Urinary bladder (tissue), 4 donors: ENCODE measurements around the gene REG3G. TPM values are rescaled to one million over a fixed set of nuclear protein-coding genes. Genes with fewer than 3 reads are reported as not detected.
A peak's percentile ranks its signal among the peaks of the same experiment; 100 is the strongest.
"Not testable (repeated sequence)": the region's sequence is repeated elsewhere in the genome, so short reads cannot be mapped to it uniquely, and the experiment has no call there.

Experiments
- DNase-seq: peaks from one replicate; pipeline ENCODE4 v3.0.0-alpha.2; 2015; ENCODE audit errors: extremely low spot score
- H3K27ac ChIP-seq: one replicate; pipeline ENCODE4 v1.5.1; 2013; ENCODE audit warnings: low read depth, mild to moderate bottlenecking, moderate library complexity
- H3K36me3 ChIP-seq: one replicate; pipeline ENCODE4 v1.6.1; 2013; ENCODE audit warnings: mild to moderate bottlenecking, moderate library complexity; ENCODE audit not compliant: insufficient read depth
- H3K4me1 ChIP-seq: one replicate; pipeline ENCODE4 v1.6.1; 2013; ENCODE audit warnings: mild to moderate bottlenecking, moderate library complexity; ENCODE audit not compliant: insufficient read depth
- H3K4me3 ChIP-seq: one replicate; pipeline ENCODE4 v1.5.1; 2013; ENCODE audit warnings: low read depth, low read length
- WGBS: extraction: QIAGEN DNeasy Blood & Tissue Kit; methylation state at CpG from one replicate; pipeline ENCODE4 v1.1.7; 2013; 5-methylcytosine and 5-hydroxymethylcytosine counted together
- polyA plus RNA-seq: library from polyadenylated mRNA; stranded (reverse); fragments of 200-250 nt; gene quantifications from one replicate; pipeline ENCODE4 v1.2.3, GENCODE V29; 2013
- total RNA-seq: library from RNA; depleted of rRNA; stranded (reverse); fragments of >200 nt; gene quantifications from one replicate; pipeline ENCODE4 v1.2.3, GENCODE V29; 2014
- donor health status: healthy with polysubstance abuse.
- donor health status: healthy.

REG3G gene
- total and polyA plus RNA-seq, 2 donors = 0.30 TPM; not detected in 1

DNA sequence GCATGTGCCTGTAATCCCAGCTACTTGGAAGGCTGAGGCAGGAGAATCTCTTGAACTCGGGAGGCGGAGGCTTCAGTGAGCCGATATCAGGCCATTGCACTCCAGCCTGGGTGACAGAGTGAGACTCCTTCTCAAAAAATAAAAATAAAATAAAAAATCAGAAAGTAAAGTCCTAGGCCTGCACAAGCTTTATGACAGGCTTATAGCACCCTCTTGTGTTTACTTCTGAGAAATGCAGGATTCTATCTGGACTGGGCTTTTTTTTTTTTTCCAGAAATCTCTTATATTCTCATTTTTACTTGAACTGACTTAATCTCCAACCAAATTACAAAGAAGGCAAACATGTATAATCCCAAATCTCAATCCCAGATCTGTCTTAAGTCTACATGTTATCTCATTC lies 26.1 kb upstream of the REG3G start:
- H3K4me3 ChIP-seq = no peak overlapping the region
- no peaks in the 10 kb centered on the region for H3K36me3 ChIP-seq
- peak; percentile 15 for DNase-seq
- H3K4me1 ChIP-seq = no peaks in the 10 kb centered on the region
- no peak overlapping the region for H3K27ac ChIP-seq
- 56% methylated on average over 3 of the region's 3 CpGs for WGBS

- Histone ChIP-seq H3K4me3 (no peak overlapping the region), H3K27ac (no peak overlapping the region), H3K4me1 (no peaks in the 10 kb centered on the region), H3K36me3 (no peaks in the 10 kb centered on the region)
- no peak for DNase-seq
- 64% methylated on average over 4 of the region's 4 CpGs for WGBS
Observed at GRCh38 chr2:79000008-79000576, 25.4 kb upstream of the REG3G start.

- H3K4me1 ChIP-seq = no peaks in the 10 kb centered on the region
- H3K36me3 ChIP-seq = no peaks in the 10 kb centered on the region
- H3K27ac ChIP-seq = no peak overlapping the region
- 90% methylated on average over 1 of the region's 1 CpG for WGBS
- no peak for DNase-seq
- no peak overlapping the region for H3K4me3 ChIP-seq
Observed at GRCh38 chr2:79001285-79001684, 24.2 kb upstream of the REG3G start.

DNA sequence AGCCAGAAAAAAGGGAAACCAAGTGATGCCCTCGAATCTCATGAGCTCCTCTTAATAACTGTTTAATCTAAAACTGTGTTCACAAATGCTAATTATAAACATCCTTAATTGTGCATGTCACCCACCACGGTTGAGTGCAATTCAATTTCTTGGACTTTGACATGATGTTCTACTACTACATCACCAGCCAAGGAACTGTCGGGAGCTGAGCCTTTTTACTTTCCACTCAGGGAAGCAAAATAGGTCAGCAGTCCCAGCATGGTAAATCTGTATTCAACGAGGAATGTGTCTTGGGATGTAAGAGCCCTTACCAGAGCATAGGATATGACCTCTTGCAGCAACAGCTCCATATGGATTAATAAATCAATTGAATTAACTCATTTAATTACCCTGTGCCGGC lies 20.8 kb upstream of the REG3G start:
- Histone ChIP-seq H3K36me3 (no peaks in the 10 kb centered on the region), H3K4me1 (no peaks in the 10 kb centered on the region), H3K4me3 (no peak overlapping the region), H3K27ac (no peak overlapping the region)
- no peak for DNase-seq
- 35% methylated on average over 5 of the region's 5 CpGs for WGBS

GRCh38 chr2:79005216-79005615 lies 20.3 kb upstream of the REG3G start:
- H3K27ac ChIP-seq = no peak overlapping the region
- H3K4me3 ChIP-seq = no peak overlapping the region
- 43% methylated on average over 3 of the region's 3 CpGs for WGBS
- DNase-seq = no peak
- H3K36me3 ChIP-seq = no peaks in the 10 kb centered on the region
- no peaks in the 10 kb centered on the region for H3K4me1 ChIP-seq

DNA sequence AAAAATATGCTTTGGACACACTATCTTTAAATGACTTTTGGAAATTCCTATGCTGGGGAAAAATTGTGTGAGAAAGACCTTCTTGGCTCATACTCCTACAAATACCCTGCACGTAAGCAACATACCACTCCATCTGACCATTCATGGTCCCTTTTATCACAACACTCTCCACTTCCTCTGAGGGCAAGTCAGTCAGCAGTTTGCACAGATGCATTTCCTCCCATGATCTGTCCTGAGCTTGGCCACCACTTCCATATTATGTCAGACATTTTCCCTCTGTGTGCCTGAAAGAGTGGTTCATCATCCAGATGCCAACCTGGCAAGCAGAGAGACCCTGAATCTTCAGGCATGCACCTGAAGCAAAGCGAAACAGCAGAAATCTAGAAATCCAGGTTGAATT lies 16.1 kb upstream of the REG3G start:
- WGBS = 78% methylated on average over 2 of the region's 2 CpGs
- DNase-seq = no peak
- no peaks in the 10 kb centered on the region for H3K36me3 ChIP-seq
- no peak overlapping the region for H3K27ac ChIP-seq
- H3K4me1 ChIP-seq = no peaks in the 10 kb centered on the region
- H3K4me3 ChIP-seq = no peak overlapping the region

GRCh38 chr2:79011496-79011895 lies 14.0 kb upstream of the REG3G start:
- Histone ChIP-seq H3K4me3 (no peak overlapping the region), H3K27ac (no peak overlapping the region), H3K4me1 (no peaks in the 10 kb centered on the region), H3K36me3 (no peaks in the 10 kb centered on the region)
- DNase-seq = no peak
- WGBS = 79% methylated on average over 4 of the region's 4 CpGs

GRCh38 chr2:79013629-79014028 lies 11.9 kb upstream of the REG3G start:
- 53% methylated on average over 6 of the region's 6 CpGs for WGBS
- Histone ChIP-seq H3K4me1 (no peaks in the 10 kb centered on the region), H3K27ac (no peak overlapping the region), H3K36me3 (no peaks in the 10 kb centered on the region), H3K4me3 (no peak overlapping the region)
- DNase-seq = no peak

GRCh38 chr2:79016342-79016741 lies 9.2 kb upstream of the REG3G start:
- Histone ChIP-seq H3K36me3 (no peaks in the 10 kb centered on the region), H3K4me3 (no peak overlapping the region), H3K4me1 (no peaks in the 10 kb centered on the region), H3K27ac (no peak overlapping the region)
- WGBS = 65% methylated on average over 4 of the region's 4 CpGs
- no peak for DNase-seq

DNA sequence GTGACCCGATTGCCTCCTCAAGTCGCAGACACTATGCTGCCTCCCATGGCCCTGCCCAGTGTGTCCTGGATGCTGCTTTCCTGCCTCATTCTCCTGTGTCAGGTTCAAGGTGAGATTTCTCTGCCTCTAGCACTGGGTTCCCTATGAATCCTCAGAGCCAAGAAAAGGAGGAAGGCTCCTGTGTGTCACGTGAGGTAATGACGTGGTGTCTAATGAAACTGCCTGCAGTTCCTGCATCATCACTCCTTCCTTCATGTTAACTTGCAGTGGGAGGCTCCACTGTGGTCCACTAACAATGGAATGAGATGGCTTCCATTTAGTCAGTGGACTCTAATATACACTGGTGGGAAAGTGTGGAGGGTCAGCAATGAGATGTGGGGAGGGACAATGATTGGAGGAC lies 559 bp downstream of the REG3G start:
- WGBS = 77% methylated on average over 4 of the region's 4 CpGs
- no peak for DNase-seq
- no peaks in the 10 kb centered on the region for H3K4me1 ChIP-seq

GRCh38 chr2:79039944-79040343 lies 14.4 kb downstream of the REG3G start:
- Histone ChIP-seq H3K4me3 (no peak overlapping the region), H3K4me1 (no peaks in the 10 kb centered on the region), H3K27ac (no peak overlapping the region), H3K36me3 (no peaks in the 10 kb centered on the region)
- no peak for DNase-seq
- WGBS = 71% methylated on average over 3 of the region's 3 CpGs

More for the DNA sequence above, 559 bp downstream of the REG3G start:
- no peak overlapping the region for H3K4me3 ChIP-seq
- no peaks in the 10 kb centered on the region for H3K36me3 ChIP-seq
- no peak overlapping the region for H3K27ac ChIP-seq

- H3K36me3 ChIP-seq = no peaks in the 10 kb centered on the region
- H3K4me3 ChIP-seq = no peak overlapping the region
- no peak for DNase-seq
- H3K4me1 ChIP-seq = no peaks in the 10 kb centered on the region
- 5% methylated on average over 1 of the region's 1 CpG for WGBS
- no peak overlapping the region for H3K27ac ChIP-seq
Observed at GRCh38 chr2:79041032-79041448, 15.5 kb downstream of the REG3G start.

DNA sequence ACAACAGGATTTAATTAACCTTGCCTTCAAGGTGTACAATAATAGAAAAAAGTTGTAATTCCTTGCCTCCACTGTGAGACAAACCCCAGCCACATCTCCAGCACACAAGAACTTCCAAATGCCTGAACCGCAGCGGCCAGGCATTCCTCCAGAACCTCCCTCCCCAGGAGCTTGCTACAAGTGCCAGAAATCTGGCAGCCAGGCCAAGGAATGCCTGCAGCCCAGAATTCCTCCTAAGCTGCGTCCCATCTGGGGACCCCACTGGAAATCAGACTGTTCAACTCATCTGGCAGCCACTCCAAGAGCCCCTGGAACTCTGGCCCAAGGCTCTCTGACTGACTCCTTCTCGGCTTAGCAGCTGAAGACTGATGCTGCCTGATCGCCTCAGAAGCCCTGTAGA lies 28.0 kb downstream of the REG3G start:
- 30% methylated on average over 5 of the region's 5 CpGs for WGBS
- not testable (repeated sequence) for H3K4me3 ChIP-seq, H3K36me3 ChIP-seq, DNase-seq, H3K27ac ChIP-seq, H3K4me1 ChIP-seq

DNA sequence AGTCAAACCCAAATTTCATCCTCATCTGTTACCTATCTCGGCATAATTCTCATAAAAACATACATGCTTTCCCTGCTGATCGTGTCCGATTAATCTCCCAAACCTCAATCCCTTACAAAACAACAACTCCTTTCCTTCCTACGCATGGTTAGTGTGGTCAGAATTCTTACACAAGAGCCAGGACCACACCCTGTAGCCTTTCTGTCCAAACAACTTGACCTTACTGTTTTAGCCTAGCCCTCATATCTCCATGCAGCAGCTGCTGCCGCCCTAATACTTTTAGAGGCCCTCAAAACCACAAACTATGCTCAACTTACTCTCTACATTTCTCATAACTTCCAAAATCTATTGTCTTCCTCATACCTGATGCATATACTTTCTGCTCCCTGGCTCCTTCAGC lies 29.3 kb downstream of the REG3G start:
- not testable (repeated sequence) for H3K4me3 ChIP-seq, H3K4me1 ChIP-seq, DNase-seq, H3K27ac ChIP-seq, H3K36me3 ChIP-seq
- WGBS = 77% methylated on average over 5 of the region's 5 CpGs

DNA sequence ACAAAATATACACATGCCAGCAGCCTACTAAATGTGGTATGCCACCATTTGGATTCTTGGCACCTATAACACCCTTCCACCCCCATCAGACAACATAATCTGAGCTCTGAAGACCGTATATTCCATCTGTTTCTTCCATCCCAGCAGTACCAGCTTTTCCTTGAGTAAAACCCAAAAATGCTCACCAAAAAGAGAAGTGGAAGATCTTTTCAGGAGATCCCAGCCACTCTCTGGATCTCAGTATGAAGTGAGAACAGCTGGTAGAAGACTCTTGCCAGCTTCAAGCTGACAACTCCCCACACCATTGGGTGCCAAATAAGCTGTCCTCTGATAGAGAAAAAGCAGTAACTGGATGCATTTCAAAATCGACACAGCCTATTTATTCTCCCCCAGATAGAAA lies 39.7 kb downstream of the REG3G start:
- 66% methylated on average over 2 of the region's 2 CpGs for WGBS

More for the DNA sequence above, 39.7 kb downstream of the REG3G start:
- Histone ChIP-seq H3K36me3 (no peaks in the 10 kb centered on the region), H3K4me3 (no peak overlapping the region), H3K4me1 (no peaks in the 10 kb centered on the region), H3K27ac (no peak overlapping the region)
- no peak for DNase-seq
